ENCODE data around the gene APOA4.

- TF ChIP-seq MAX (IDR thresholded peaks at IDR 0.05; ENCODE audit: insufficient read depth, insufficient read length) (no peak), POLR2A (IDR thresholded peaks at IDR 0.05; ENCODE audit: low read depth, low read length) (no peak), CTCF (IDR thresholded peaks at IDR 0.05; ENCODE audit: extremely low read depth in 1 of 2, insufficient read depth in 1 of 2, low read depth in 1 of 2, low read length in 2 of 2) (no peak), EZH2 (IDR thresholded peaks at IDR 0.05; ENCODE audit: borderline replicate concordance, low read depth, low read length, severe bottlenecking) (no peak), FOS (IDR thresholded peaks at IDR 0.05; ENCODE audit: borderline replicate concordance, insufficient read depth, low read length) (no peak), POLR2AphosphoS5 (IDR thresholded peaks at IDR 0.05; ENCODE audit: insufficient read depth, low read depth, low read length) (no peak)
Measured at GRCh38 chr11:116823031-116823843, at the start of gene APOA4.
